Dendritic cell treated with granulocyte-macrophage colony-stimulating factor and Interleukin-4, amounts not matched to agents 40 ng/mL and 50 ng/mL, for 4 days (primary cell): Measurements from ENCODE around the gene WWOX.

Experiments
- H3K27ac Mint-ChIP-seq: one replicate; pipeline ENCODE4 v1.8.0; 2022; ENCODE audit warnings: mild to moderate bottlenecking, mixed read lengths
- H3K27me3 Mint-ChIP-seq: one replicate; pipeline ENCODE4 v1.8.0; 2022; ENCODE audit warnings: mild to moderate bottlenecking, mixed read lengths
- H3K36me3 Mint-ChIP-seq: one replicate; pipeline ENCODE4 v1.8.0; 2022; ENCODE audit warnings: low read depth, mixed read lengths
- H3K4me1 Mint-ChIP-seq: one replicate; pipeline ENCODE4 v1.8.0; 2022; ENCODE audit warnings: low read depth, mixed read lengths
- H3K4me3 Mint-ChIP-seq: one replicate; pipeline ENCODE4 v1.8.0; 2022; ENCODE audit warnings: mild to moderate bottlenecking, moderate library complexity, mixed read lengths
- H3K9me3 Mint-ChIP-seq: one replicate; pipeline ENCODE4 v1.8.0; 2022; ENCODE audit warnings: mixed read lengths
- intact Hi-C: fragments of 100-400 bp; cut with micrococcal nuclease; formaldehyde crosslinking; loops from one replicate; pipeline ENCODE4 v1.15.0; 2022

Gene WWOX

GRCh38 chr16:79013930-79014660 lies 914.6 kb downstream of the WWOX start:
- H3K4me3 Mint-ChIP-seq: no peak overlapping the region
- no peaks in the 10 kb centered on the region for H3K36me3 Mint-ChIP-seq
- H3K27ac Mint-ChIP-seq: no peak overlapping the region
- peaks cover 11% of the 10 kb centered on the region for H3K4me1 Mint-ChIP-seq
- H3K27me3 Mint-ChIP-seq: peaks cover 5% of the 10 kb centered on the region
- intact Hi-C loops: no loop called here
- no peaks in the 10 kb centered on the region for H3K9me3 Mint-ChIP-seq

- no peaks in the 10 kb centered on the region for H3K27me3 Mint-ChIP-seq
- H3K9me3 Mint-ChIP-seq: no peaks in the 10 kb centered on the region
- intact Hi-C loops: no loop called here
- H3K27ac Mint-ChIP-seq: no peak overlapping the region
- H3K4me3 Mint-ChIP-seq: no peak overlapping the region
- no peaks in the 10 kb centered on the region for H3K4me1 Mint-ChIP-seq
- H3K36me3 Mint-ChIP-seq: no peaks in the 10 kb centered on the region
These were observed 919.4 kb downstream of the WWOX start for GRCh38 chr16:79018650-79019429.

- Mint-ChIP-seq H3K27me3 (no peaks in the 10 kb centered on the region), H3K4me3 (no peak overlapping the region), H3K4me1 (no peaks in the 10 kb centered on the region), H3K9me3 (no peaks in the 10 kb centered on the region), H3K27ac (no peak overlapping the region), H3K36me3 (no peaks in the 10 kb centered on the region)
- intact Hi-C loops: no loop called here
These were observed 920.0 kb downstream of the WWOX start for GRCh38 chr16:79019431-79019830.

- intact Hi-C loops: no loop called here
- Mint-ChIP-seq H3K9me3 (no peaks in the 10 kb centered on the region), H3K27me3 (no peaks in the 10 kb centered on the region), H3K4me3 (no peak overlapping the region), H3K27ac (no peak overlapping the region), H3K36me3 (no peaks in the 10 kb centered on the region), H3K4me1 (no peaks in the 10 kb centered on the region)
These were observed 922.7 kb downstream of the WWOX start for GRCh38 chr16:79021991-79022630.

GRCh38 chr16:79026117-79026516 lies 926.7 kb downstream of the WWOX start:
- Mint-ChIP-seq H3K36me3 (no peaks in the 10 kb centered on the region), H3K27ac (no peak overlapping the region), H3K9me3 (no peaks in the 10 kb centered on the region), H3K4me1 (no peaks in the 10 kb centered on the region), H3K4me3 (no peak overlapping the region), H3K27me3 (no peaks in the 10 kb centered on the region)
- intact Hi-C loops: no loop called here

- H3K27ac Mint-ChIP-seq: no peak overlapping the region
These were observed 937.1 kb downstream of the WWOX start for GRCh38 chr16:79036541-79036940.

GRCh38 chr16:79037521-79038373 lies 938.3 kb downstream of the WWOX start:
- H3K27me3 Mint-ChIP-seq: peaks cover 2% of the 10 kb centered on the region
- H3K36me3 Mint-ChIP-seq: no peaks in the 10 kb centered on the region
- no peaks in the 10 kb centered on the region for H3K9me3 Mint-ChIP-seq
- intact Hi-C loops: no loop called here
- no peak overlapping the region for H3K27ac Mint-ChIP-seq
- no peak overlapping the region for H3K4me3 Mint-ChIP-seq
- H3K4me1 Mint-ChIP-seq: no peaks in the 10 kb centered on the region

More at GRCh38 chr16:79036541-79036940, 937.1 kb downstream of the WWOX start:
- Mint-ChIP-seq H3K9me3 (no peaks in the 10 kb centered on the region), H3K27me3 (peaks cover 2% of the 10 kb centered on the region), H3K4me3 (no peak overlapping the region), H3K36me3 (no peaks in the 10 kb centered on the region), H3K4me1 (no peaks in the 10 kb centered on the region)
- intact Hi-C loops: no loop called here

GRCh38 chr16:79041206-79041605 lies 941.8 kb downstream of the WWOX start:
- Mint-ChIP-seq H3K9me3 (no peaks in the 10 kb centered on the region), H3K27ac (no peak overlapping the region), H3K4me1 (no peaks in the 10 kb centered on the region), H3K27me3 (peaks cover 2% of the 10 kb centered on the region), H3K4me3 (no peak overlapping the region), H3K36me3 (no peaks in the 10 kb centered on the region)
- intact Hi-C loops: no loop called here

- Mint-ChIP-seq H3K27ac (no peak overlapping the region), H3K4me3 (no peak overlapping the region), H3K4me1 (no peaks in the 10 kb centered on the region), H3K9me3 (no peaks in the 10 kb centered on the region), H3K36me3 (no peaks in the 10 kb centered on the region), H3K27me3 (peaks cover 2% of the 10 kb centered on the region)
- intact Hi-C loops: no loop called here
These were observed 942.7 kb downstream of the WWOX start for GRCh38 chr16:79042141-79042540.

- Mint-ChIP-seq H3K9me3 (no peaks in the 10 kb centered on the region), H3K27ac (no peak overlapping the region), H3K4me1 (no peaks in the 10 kb centered on the region), H3K36me3 (no peaks in the 10 kb centered on the region), H3K27me3 (peaks cover 2% of the 10 kb centered on the region), H3K4me3 (no peak overlapping the region)
- intact Hi-C loops: no loop called here
These were observed 943.4 kb downstream of the WWOX start for GRCh38 chr16:79042886-79043285.

- Mint-ChIP-seq H3K36me3 (no peaks in the 10 kb centered on the region), H3K27me3 (peaks cover 2% of the 10 kb centered on the region), H3K4me3 (no peak overlapping the region), H3K9me3 (no peaks in the 10 kb centered on the region), H3K4me1 (peaks cover 4% of the 10 kb centered on the region), H3K27ac (no peak overlapping the region)
- intact Hi-C loops: no loop called here
These were observed 945.7 kb downstream of the WWOX start for GRCh38 chr16:79045191-79045590.

- H3K27me3 Mint-ChIP-seq: no peaks in the 10 kb centered on the region
- peaks cover 4% of the 10 kb centered on the region for H3K4me1 Mint-ChIP-seq
- intact Hi-C loops: no loop called here
- H3K4me3 Mint-ChIP-seq: no peak overlapping the region
- no peaks in the 10 kb centered on the region for H3K9me3 Mint-ChIP-seq
- no peaks in the 10 kb centered on the region for H3K36me3 Mint-ChIP-seq
- H3K27ac Mint-ChIP-seq: no peak overlapping the region
These were observed 947.9 kb downstream of the WWOX start for GRCh38 chr16:79047337-79047736.

GRCh38 chr16:79049040-79049439 lies 949.6 kb downstream of the WWOX start:
- Mint-ChIP-seq H3K4me3 (no peak overlapping the region), H3K27ac (no peak overlapping the region), H3K9me3 (no peaks in the 10 kb centered on the region), H3K27me3 (no peaks in the 10 kb centered on the region), H3K36me3 (no peaks in the 10 kb centered on the region), H3K4me1 (peaks cover 4% of the 10 kb centered on the region)
- intact Hi-C loops: no loop called here
